Measurements from ENCODE around the gene TRAPPC10. TPM values are rescaled to one million over a fixed set of nuclear protein-coding genes. Genes with fewer than 3 reads are reported as not detected.

TRAPPC10 gene
- total RNA-seq: 14.6 and 26.4 TPM in 2 replicates

- DNase-seq (ENCODE audit: low read depth in 2 of 2): peak; percentile 74 to 83
Measured at GRCh38 chr21:44011579-44012473, at the start of gene TRAPPC10. TSS of gene TRAPPC10 (plus strand) at chr21:44012309. CDS start at chr21:44012494, 185 bp downstream.

- no peak for DNase-seq (ENCODE audit: low read depth in 2 of 2)
Measured at GRCh38 chr21:43965911-43966585, 46.1 kb upstream of the TRAPPC10 start.

GRCh38 chr21:43966946-43967512 lies 45.1 kb upstream of the TRAPPC10 start:
- DNase-seq (ENCODE audit: low read depth in 2 of 2): no peak

- no peak for DNase-seq (ENCODE audit: low read depth in 2 of 2)
Measured at GRCh38 chr21:43967981-43968380, 44.1 kb upstream of the TRAPPC10 start.

GRCh38 chr21:43968410-43969114 lies 43.5 kb upstream of the TRAPPC10 start:
- DNase-seq (ENCODE audit: low read depth in 2 of 2): no peak

GRCh38 chr21:43969115-43969444 lies 43.0 kb upstream of the TRAPPC10 start:
- no peak for DNase-seq (ENCODE audit: low read depth in 2 of 2)

GRCh38 chr21:43970551-43970950 lies 41.6 kb upstream of the TRAPPC10 start:
- no peak for DNase-seq (ENCODE audit: low read depth in 2 of 2)

GRCh38 chr21:43971201-43971991 lies 40.7 kb upstream of the TRAPPC10 start:
- DNase-seq (ENCODE audit: low read depth in 2 of 2): no peak

- no peak for DNase-seq (ENCODE audit: low read depth in 2 of 2)
Measured at GRCh38 chr21:43971992-43972255, 40.2 kb upstream of the TRAPPC10 start.

- DNase-seq (ENCODE audit: low read depth in 2 of 2): no peak
Measured at GRCh38 chr21:43972850-43973633, 39.1 kb upstream of the TRAPPC10 start.

GRCh38 chr21:43973634-43973955 lies 38.5 kb upstream of the TRAPPC10 start:
- no peak for DNase-seq (ENCODE audit: low read depth in 2 of 2)

GRCh38 chr21:43974791-43975468 lies 37.2 kb upstream of the TRAPPC10 start:
- DNase-seq (ENCODE audit: low read depth in 2 of 2): no peak

GRCh38 chr21:43975469-43976098 lies 36.5 kb upstream of the TRAPPC10 start:
- peak; percentile 64 to 79 for DNase-seq (ENCODE audit: low read depth in 2 of 2)

GRCh38 chr21:43976661-43977060 lies 35.4 kb upstream of the TRAPPC10 start:
- DNase-seq (ENCODE audit: low read depth in 2 of 2): no peak

- DNase-seq (ENCODE audit: low read depth in 2 of 2): no peak
Measured at GRCh38 chr21:43978060-43978459, 34.0 kb upstream of the TRAPPC10 start.

GRCh38 chr21:43979654-43980053 lies 32.5 kb upstream of the TRAPPC10 start:
- no peak for DNase-seq (ENCODE audit: low read depth in 2 of 2)

- no peak for DNase-seq (ENCODE audit: low read depth in 2 of 2)
Measured at GRCh38 chr21:43981151-43981870, 30.8 kb upstream of the TRAPPC10 start.

GRCh38 chr21:43981871-43982210 lies 30.3 kb upstream of the TRAPPC10 start:
- DNase-seq (ENCODE audit: low read depth in 2 of 2): no peak

- DNase-seq (ENCODE audit: low read depth in 2 of 2): no peak
Measured at GRCh38 chr21:43982489-43983078, 29.5 kb upstream of the TRAPPC10 start.

Data from lung microvascular endothelial cell (primary cell).